Ovary (tissue), 9 donors: ENCODE data around the gene HMGB1. TPM values are rescaled to one million over a fixed set of nuclear protein-coding genes. Genes with fewer than 3 reads are reported as not detected.

Experiments used
- DNase-seq, 5 donors: peaks; one replicate each; pipeline ENCODE4 v3.0.0-alpha.2; 2019 to 2020
- H3K27ac ChIP-seq, 2 donors: fragments of 200-600 bp; one replicate each; pipeline versions ENCODE4 v1.5.1 to v1.8.0; 2019 to 2022
- H3K27me3 ChIP-seq: fragments of 200-600 bp; one replicate; pipeline ENCODE4 v1.8.0; 2022
- H3K36me3 ChIP-seq: fragments of 200-600 bp; sonication (generic); one replicate; pipeline ENCODE4 v1.5.1; 2019
- H3K4me1 ChIP-seq: one replicate; pipeline ENCODE4 v1.8.1; 2013; ENCODE audit warnings: mild to moderate bottlenecking, moderate library complexity; ENCODE audit not compliant: insufficient read depth
- H3K4me3 ChIP-seq: fragments of 200-600 bp; sonication (generic); one replicate; pipeline ENCODE4 v1.5.1; 2017
- H3K9me3 ChIP-seq, 2 donors: fragments of 200-600 bp in 1 of 2; sonication (generic) in 1 of 2; one replicate each; pipeline versions ENCODE4 v1.5.1 to v1.8.1; 2013 to 2019; ENCODE audit warnings: mild to moderate bottlenecking in 1 of 2, moderate library complexity in 1 of 2
- CTCF ChIP-seq, 3 donors: fragments of 450-650 bp in 2 of 3; fragments of 200-600 bp in 1 of 3; IDR thresholded peaks; one replicate each; pipeline versions ENCODE4 v1.5.1 to v1.8.0; 2016 to 2022; ENCODE audit warnings: antibody characterized with exemption in 3 of 3, mild to moderate bottlenecking in 1 of 3
- EP300 ChIP-seq: sonication (generic); formaldehyde crosslinking; IDR thresholded peaks from one replicate; pipeline ENCODE4 v1.6.1; 2017; ENCODE audit warnings: antibody characterized with exemption
- POLR2A ChIP-seq: fragments of 450-650 bp; IDR thresholded peaks from one replicate; pipeline ENCODE4 v1.6.1; 2017; ENCODE audit warnings: antibody characterized with exemption, mild to moderate bottlenecking, moderate library complexity
- WGBS, 3 donors: extraction: QIAGEN DNeasy Blood & Tissue Kit in 1 of 3; methylation state at CpG; one replicate each; pipeline versions ENCODE4 v1.1.5 to v1.1.7; 2013 to 2017; 5-methylcytosine and 5-hydroxymethylcytosine counted together
- intact Hi-C, 4 donors: fragments of 100-400 bp; cut with DNase I; formaldehyde crosslinking; loops; one replicate each; pipeline versions ENCODE4 v1.11.0 to v1.15.1; 2022 to 2023
- polyA plus RNA-seq, 2 donors: library from polyadenylated mRNA; stranded (reverse); fragments of 200-250 nt in 1 of 2; fragments of 350-450 nt in 1 of 2; fragmentation: Illumina TruSeq in 1 of 2; extraction: RNeasy Lipid Tissue Mini Kit (QIAGEN cat#74804) in 1 of 2; gene quantifications; one replicate each; pipeline ENCODE4 v1.2.3, GENCODE V29; 2013 to 2014
- total RNA-seq, 7 donors: library from RNA; depleted of rRNA in 2 of 7; stranded (reverse); fragments of >200 nt in 2 of 7; fragmentation: NEBNext Ultra II Directional in 3 of 7; extraction: Animal tissue kit (Norgen Biotek cat#: 25700) in 3 of 7; gene quantifications; one replicate each; pipeline versions ENCODE4 v1.1.0 to v1.2.4, GENCODE V29; 2016 to 2023
- donor health status: DM: no; HTN: no; CAD: no; lungs with moderate emphysema.
- donor health status: DM: no; HTN: no; CAD: no.
- donor health status: Bipolar disorder and iron deficiency.
- donor health status: DM: yes; HTN: yes; CAD: no.
- donor health status: DM: no; HTN: no; CAD: no.
- donor health status: DM: yes; HTN: yes; CAD: no.

Gene HMGB1
- total and polyA plus RNA-seq, 9 donors = 163 to 323 (median 248) TPM

GRCh38 chr13:30442926-30443325 lies 22.8 kb downstream of the HMGB1 start:
- DNase-seq = no peak
- WGBS, 3 donors = 60 to 81% (median 77%) methylated on average over 5 of the region's 5 CpGs
- intact Hi-C loops = no loop called here
- TF ChIP-seq CTCF (IDR thresholded peaks at IDR 0.05) (no peak), EP300 (no peak), POLR2A (no peak)
- Histone ChIP-seq H3K4me1 (no peaks in the 10 kb centered on the region), H3K4me3 (no peak overlapping the region), H3K9me3 (no peaks in the 10 kb centered on the region), H3K27me3 (no peaks in the 10 kb centered on the region), H3K27ac (no peak overlapping the region), H3K36me3 (no peaks in the 10 kb centered on the region)

GRCh38 chr13:30440910-30441703 lies 24.6 kb downstream of the HMGB1 start:
- Histone ChIP-seq H3K4me1 (no peaks in the 10 kb centered on the region), H3K36me3 (no peaks in the 10 kb centered on the region), H3K27me3 (no peaks in the 10 kb centered on the region), H3K9me3 (no peaks in the 10 kb centered on the region), H3K4me3 (no peak overlapping the region), H3K27ac (no peak overlapping the region)
- 58 to 80% (median 64%) methylated on average over 8 of the region's 8 CpGs for WGBS, 3 donors
- no peak for TF ChIP-seq EP300
- TF ChIP-seq CTCF (IDR thresholded peaks at IDR 0.05) = no peak
- DNase-seq = no peak
- intact Hi-C loops = no loop called here

- intact Hi-C loops = no loop called here
- TF ChIP-seq EP300 (no peak), POLR2A (no peak), CTCF (IDR thresholded peaks at IDR 0.05) (no peak)
- 78 to 100% (median 84%) methylated on average over 3 of the region's 3 CpGs for WGBS, 3 donors
- H3K4me1 ChIP-seq = no peaks in the 10 kb centered on the region
- no peak for DNase-seq
- H3K36me3 ChIP-seq = no peaks in the 10 kb centered on the region
- H3K27ac ChIP-seq = no peak overlapping the region
- no peaks in the 10 kb centered on the region for H3K9me3 ChIP-seq
- no peak overlapping the region for H3K4me3 ChIP-seq
- no peaks in the 10 kb centered on the region for H3K27me3 ChIP-seq
These were observed 27.4 kb downstream of the HMGB1 start for GRCh38 chr13:30438286-30438685.

- H3K27ac ChIP-seq = no peak overlapping the region
- H3K9me3 ChIP-seq = no peaks in the 10 kb centered on the region
- no peaks in the 10 kb centered on the region for H3K27me3 ChIP-seq
- WGBS, 3 donors = 84 to 89% (median 86%) methylated on average over 8 of the region's 8 CpGs
- DNase-seq = no peak
- no peaks in the 10 kb centered on the region for H3K36me3 ChIP-seq
- no peaks in the 10 kb centered on the region for H3K4me1 ChIP-seq
- intact Hi-C loops = no loop called here
- TF ChIP-seq CTCF (IDR thresholded peaks at IDR 0.05) (no peak), EP300 (no peak), POLR2A (no peak)
- no peak overlapping the region for H3K4me3 ChIP-seq
These were observed 28.6 kb downstream of the HMGB1 start for GRCh38 chr13:30437177-30437576.
